Kidney epithelial cell (primary cell): ENCODE data around the gene RCSD1. TPM values are rescaled to one million over a fixed set of nuclear protein-coding genes. Genes with fewer than 3 reads are reported as not detected.

Experiments used
- DNase-seq: peaks from one replicate; pipeline ENCODE4 v3.0.0-alpha.2; 2010; ENCODE audit warnings: low read depth
- H3K27me3 ChIP-seq: 2 replicates; pipeline ENCODE4 v1.6.0; 2011; ENCODE audit warnings: low read length; ENCODE audit not compliant: control insufficient read depth, insufficient read depth
- H3K36me3 ChIP-seq: 2 replicates; pipeline ENCODE4 v1.5.1; 2011; ENCODE audit warnings: low read length; ENCODE audit not compliant: control insufficient read depth, insufficient read depth
- H3K4me3 ChIP-seq: 2 replicates; pipeline ENCODE4 v1.5.1; 2011; ENCODE audit warnings: low read depth, mild to moderate bottlenecking, control low read depth, low read length
- total RNA-seq: library from RNA; depleted of rRNA; stranded (reverse); fragments of >200 nt; gene quantifications from 2 replicates; pipeline ENCODE4 v1.2.3, GENCODE V29; 2015
- TF ChIP-seq, protein P1 (sequence below): IDR thresholded peaks from 2 replicates; pipeline ENCODE4 v1.5.1; 2011; ENCODE audit warnings: mild to moderate bottlenecking, moderate library complexity, low read length, control low read depth, inconsistent platforms; ENCODE audit not compliant: insufficient read depth, poor library complexity, severe bottlenecking

The RCSD1 gene
- total RNA-seq, 1 donor from 2014 or later, result 0.21 TPM

GRCh38 chr1:167755654-167756053, 125.6 kb downstream of the RCSD1 start:
- no peak overlapping the region for H3K4me3 ChIP-seq
- DNase-seq, result no peak
- TF ChIP-seq, protein P1, sequence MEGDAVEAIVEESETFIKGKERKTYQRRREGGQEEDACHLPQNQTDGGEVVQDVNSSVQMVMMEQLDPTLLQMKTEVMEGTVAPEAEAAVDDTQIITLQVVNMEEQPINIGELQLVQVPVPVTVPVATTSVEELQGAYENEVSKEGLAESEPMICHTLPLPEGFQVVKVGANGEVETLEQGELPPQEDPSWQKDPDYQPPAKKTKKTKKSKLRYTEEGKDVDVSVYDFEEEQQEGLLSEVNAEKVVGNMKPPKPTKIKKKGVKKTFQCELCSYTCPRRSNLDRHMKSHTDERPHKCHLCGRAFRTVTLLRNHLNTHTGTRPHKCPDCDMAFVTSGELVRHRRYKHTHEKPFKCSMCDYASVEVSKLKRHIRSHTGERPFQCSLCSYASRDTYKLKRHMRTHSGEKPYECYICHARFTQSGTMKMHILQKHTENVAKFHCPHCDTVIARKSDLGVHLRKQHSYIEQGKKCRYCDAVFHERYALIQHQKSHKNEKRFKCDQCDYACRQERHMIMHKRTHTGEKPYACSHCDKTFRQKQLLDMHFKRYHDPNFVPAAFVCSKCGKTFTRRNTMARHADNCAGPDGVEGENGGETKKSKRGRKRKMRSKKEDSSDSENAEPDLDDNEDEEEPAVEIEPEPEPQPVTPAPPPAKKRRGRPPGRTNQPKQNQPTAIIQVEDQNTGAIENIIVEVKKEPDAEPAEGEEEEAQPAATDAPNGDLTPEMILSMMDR, result no peak
- no peaks in the 10 kb centered on the region for H3K27me3 ChIP-seq
- H3K36me3 ChIP-seq, result no peaks in the 10 kb centered on the region

Other genes with a start within 250 kb of the RCSD1 start
- gene CD247, start 111.7 kb upstream of the RCSD1 start, total RNA-seq, result not detected in 2 replicates
- gene CREG1, start 76.5 kb upstream of the RCSD1 start, total RNA-seq, result 48.9 and 57.3 TPM in 2 replicates
- 78.0 and 85.5 TPM in 2 replicates for gene MPZL1, start 91.8 kb downstream of the RCSD1 start, total RNA-seq